H1 (cell line): ENCODE results near the gene LTF. TPM values are rescaled to one million over a fixed set of nuclear protein-coding genes. Genes with fewer than 3 reads are reported as not detected.

Source experiments
- CTCF ChIA-PET: fragments of 300-600 bp; sonication (Branson Sonifier 250); formaldehyde crosslinking; loops from one replicate; lab custom pipeline; 2021; ENCODE audit not compliant: partially characterized antibody; lab: Charles Lee
- POLR2A ChIA-PET: fragments of 300-600 bp; sonication (Branson Sonifier 250); formaldehyde crosslinking; loops from one replicate; lab custom pipeline; 2021; ENCODE audit warnings: inconsistent platforms; ENCODE audit not compliant: partially characterized antibody; lab: Charles Lee
- DNase-seq, 2 experiments: peaks; one replicate each; pipeline versions ENCODE4 v3.0.0 to v3.0.0-alpha.2; 2010 to 2022; ENCODE audit warnings: low spot score in 2 of 2, low read depth in 1 of 2, mixed read lengths in 1 of 2
- FAIRE-seq: peaks from 2 replicates; lab custom pipeline; 2011; peaks lifted over from hg19 to GRCh38; lab: Jason Lieb, UNC
- H2AFZ ChIP-seq: 2 replicates; pipeline ENCODE4 v1.8.1; 2012; ENCODE audit warnings: low read length, inconsistent platforms
- H2AK5ac ChIP-seq: 2 replicates; pipeline ENCODE4 v1.6.1; 2013; ENCODE audit warnings: low read depth, low read length
- H2BK120ac ChIP-seq: replicated peaks from 2 replicates; pipeline ENCODE3; 2013; ENCODE audit warnings: low read depth, low read length, inconsistent platforms
- H2BK12ac ChIP-seq: 2 replicates; pipeline ENCODE4 v1.6.1; 2013; ENCODE audit warnings: low read depth, low read length
- H2BK15ac ChIP-seq: 2 replicates; pipeline ENCODE4 v1.6.1; 2013; ENCODE audit warnings: low read length
- H2BK20ac ChIP-seq: 2 replicates; pipeline ENCODE4 v1.6.1; 2013; ENCODE audit warnings: low read length
- H2BK5ac ChIP-seq: 2 replicates; pipeline ENCODE4 v1.6.1; 2013; ENCODE audit warnings: low read depth, low read length
- H3K14ac ChIP-seq: 2 replicates; pipeline ENCODE4 v1.6.1; 2013; ENCODE audit warnings: inconsistent platforms; ENCODE audit not compliant: insufficient read length
- H3K18ac ChIP-seq: 2 replicates; pipeline ENCODE4 v1.6.1; 2013; ENCODE audit warnings: low read length; ENCODE audit errors: extremely low read depth
- H3K23ac ChIP-seq: 2 replicates; pipeline ENCODE4 v1.6.1; 2013; ENCODE audit warnings: inconsistent platforms; ENCODE audit not compliant: insufficient read length
- H3K23me2 ChIP-seq: 2 replicates; pipeline ENCODE4 v1.6.1; 2013; ENCODE audit warnings: low read depth, low read length
- H3K27ac ChIP-seq: 2 replicates; pipeline ENCODE4 v1.6.1; 2011; ENCODE audit warnings: low read depth, low read length, inconsistent platforms
- H3K27me3 ChIP-seq, 4 experiments: replicated peaks in 1 of 4; 1 replicate in 1 of 4; 2 replicates in 3 of 4; pipeline versions ENCODE4 v1.6.1 to v1.8.1; 2011 to 2013; ENCODE audit warnings: low read length in 3 of 4, mild to moderate bottlenecking in 3 of 4, inconsistent platforms in 2 of 4, mixed read lengths in 2 of 4, moderate library complexity in 1 of 4; ENCODE audit not compliant: control insufficient read depth in 3 of 4, insufficient read depth in 3 of 4; ENCODE audit errors: extremely low read depth in 1 of 4
- H3K36me3 ChIP-seq, 4 experiments: 2 replicates each; pipeline versions ENCODE4 v1.6.1 to v1.8.1; 2011 to 2013; ENCODE audit warnings: mild to moderate bottlenecking in 4 of 4, low read length in 3 of 4, moderate library complexity in 2 of 4, control low read depth in 1 of 4, inconsistent platforms in 1 of 4; ENCODE audit not compliant: insufficient read depth in 4 of 4, control insufficient read depth in 2 of 4
- H3K4ac ChIP-seq: replicated peaks from 2 replicates; pipeline ENCODE3; 2013; ENCODE audit warnings: low read length, low read depth, mixed read lengths, inconsistent platforms; ENCODE audit not compliant: insufficient read length
- H3K4me1 ChIP-seq, 4 experiments: replicated peaks in 1 of 4; 1 replicate in 1 of 4; 2 replicates in 3 of 4; pipeline versions ENCODE4 v1.6.1 to v1.8.1; 2011 to 2013; ENCODE audit warnings: low read length in 3 of 4, inconsistent platforms in 2 of 4, mixed read lengths in 1 of 4; ENCODE audit not compliant: insufficient read depth in 4 of 4, control insufficient read depth in 3 of 4
- H3K4me2 ChIP-seq, 2 experiments: 2 replicates each; pipeline versions ENCODE4 v1.6.1 to v1.8.1; 2011 to 2013; ENCODE audit warnings: low read depth in 2 of 2, low read length in 2 of 2, control low read depth in 1 of 2, inconsistent platforms in 1 of 2, mild to moderate bottlenecking in 1 of 2; ENCODE audit not compliant: insufficient read depth in 1 of 2
- H3K4me3 ChIP-seq, 4 experiments: fragments of 200-600, 300-600 bp in 1 of 4; sonication (generic), shearing (Covaris generic), sonication (Bioruptor Twin) in 1 of 4; 2 replicates each; pipeline versions ENCODE4 v1.5.1 to v1.8.1; 2011 to 2016; ENCODE audit warnings: low read length in 4 of 4, low read depth in 3 of 4, control low read depth in 2 of 4, inconsistent platforms in 2 of 4, mild to moderate bottlenecking in 2 of 4, mixed read lengths in 1 of 4, moderate library complexity in 1 of 4; ENCODE audit not compliant: insufficient read depth in 2 of 4; ENCODE audit errors: extremely low read depth in 1 of 4
- H3K56ac ChIP-seq: replicated peaks from 2 replicates; pipeline ENCODE3; 2013; ENCODE audit warnings: low read depth, mild to moderate bottlenecking, mixed read lengths, low read length, inconsistent platforms; ENCODE audit not compliant: insufficient read length
- H3K79me1 ChIP-seq: 2 replicates; pipeline ENCODE4 v1.6.1; 2013; ENCODE audit warnings: low read depth, low read length, control low read depth
- H3K79me2 ChIP-seq, 2 experiments: 2 replicates each; pipeline versions ENCODE4 v1.6.1 to v1.8.1; 2012 to 2013; ENCODE audit warnings: low read length in 2 of 2, mild to moderate bottlenecking in 2 of 2, inconsistent platforms in 1 of 2; ENCODE audit not compliant: insufficient read depth in 2 of 2, control insufficient read depth in 1 of 2
- H3K9ac ChIP-seq, 4 experiments: replicated peaks in 1 of 4; 1 replicate in 1 of 4; 2 replicates in 3 of 4; pipeline versions ENCODE4 v1.6.1 to v1.8.1; 2011 to 2013; ENCODE audit warnings: low read depth in 3 of 4, low read length in 3 of 4, control low read depth in 2 of 4, mild to moderate bottlenecking in 2 of 4, moderate library complexity in 2 of 4, inconsistent platforms in 1 of 4; ENCODE audit errors: extremely low read depth in 1 of 4
- H3K9me3 ChIP-seq, 2 experiments: 2 replicates each; pipeline versions ENCODE4 v1.6.1 to v1.8.1; 2012 to 2013; ENCODE audit warnings: mild to moderate bottlenecking in 2 of 2, moderate library complexity in 2 of 2, control low read depth in 1 of 2, inconsistent platforms in 1 of 2, low read depth in 1 of 2, low read length in 1 of 2, mixed read lengths in 1 of 2; ENCODE audit not compliant: insufficient read depth in 2 of 2
- H4K20me1 ChIP-seq, 2 experiments: replicated peaks in 1 of 2; 2 replicates each; pipeline versions ENCODE3 to v1.8.1; 2011 to 2013; ENCODE audit warnings: inconsistent platforms in 2 of 2, low read length in 2 of 2, mild to moderate bottlenecking in 1 of 2; ENCODE audit not compliant: insufficient read depth in 2 of 2, control insufficient read depth in 1 of 2
- H4K5ac ChIP-seq: 2 replicates; pipeline ENCODE4 v1.6.1; 2013; ENCODE audit warnings: low read length, low read depth, mixed read lengths, inconsistent platforms; ENCODE audit not compliant: insufficient read length
- H4K8ac ChIP-seq: 2 replicates; pipeline ENCODE4 v1.8.0; 2013; ENCODE audit warnings: mild to moderate bottlenecking, moderate library complexity, low read length, inconsistent platforms; ENCODE audit not compliant: insufficient read depth; ENCODE audit errors: extremely low read depth
- H4K91ac ChIP-seq: replicated peaks from 2 replicates; pipeline ENCODE3; 2013; ENCODE audit warnings: low read length, mixed read lengths, inconsistent platforms; ENCODE audit not compliant: insufficient read length
- ATF2 ChIP-seq: IDR thresholded peaks from 2 replicates; pipeline ENCODE4 v1.6.1; 2012; ENCODE audit warnings: low read length, inconsistent platforms
- CBX8 ChIP-seq: fragments of 300-800, 300-1000 bp; sonication (generic); IDR thresholded peaks from 2 replicates; pipeline ENCODE4 v1.7.1; 2016; ENCODE audit warnings: low read depth, low read length, borderline replicate concordance
- JUND ChIP-seq: IDR thresholded peaks from 2 replicates; pipeline ENCODE4 v1.6.1; 2011; ENCODE audit warnings: mild to moderate bottlenecking, improper control_type of control experiment, low read length
- NANOG ChIP-seq: IDR thresholded peaks from 2 replicates; pipeline ENCODE4 v1.6.1; 2011; ENCODE audit warnings: low read length, low read depth, mild to moderate bottlenecking, inconsistent platforms; ENCODE audit not compliant: insufficient read depth, poor library complexity, severe bottlenecking
- RNF2 ChIP-seq: fragments of 200-900, 300-1000 bp; sonication (generic); IDR thresholded peaks from 2 replicates; pipeline ENCODE4 v1.7.1; 2016; ENCODE audit warnings: borderline replicate concordance, low read depth, mild to moderate bottlenecking, antibody characterized with exemption, low read length; ENCODE audit not compliant: poor library complexity, severe bottlenecking; ENCODE audit errors: missing control alignments
- SAP30 ChIP-seq: fragments of 300-600 bp; sonication (generic); IDR thresholded peaks from 2 replicates; pipeline ENCODE4 v1.7.1; 2012; ENCODE audit warnings: low read length, moderate library complexity, mild to moderate bottlenecking, inconsistent platforms; ENCODE audit not compliant: insufficient read depth, insufficient replicate concordance
- SIRT6 ChIP-seq: IDR thresholded peaks from one replicate; pipeline ENCODE4 v1.7.1; 2012; ENCODE audit warnings: low read length, inconsistent platforms
- SIX5 ChIP-seq: IDR thresholded peaks from 2 replicates; pipeline ENCODE4 v1.6.1; 2011; ENCODE audit warnings: mild to moderate bottlenecking, low read depth, low read length
- TBP ChIP-seq: IDR thresholded peaks from 2 replicates; pipeline ENCODE4 v1.6.1; 2011; ENCODE audit warnings: low read depth, low read length, improper control_type of control experiment
- TEAD4 ChIP-seq: IDR thresholded peaks from 2 replicates; pipeline ENCODE4 v1.6.1; 2012; ENCODE audit warnings: low read depth, low read length, inconsistent platforms, mixed read lengths
- whole genome bisulfite sequencing, 2 experiments: shearing (Covaris generic) in 1 of 2; methylation state at CpG; one replicate each; pipeline versions ENCODE4 v1.1.6 to v1.1.7; 2013 to 2015; ENCODE audit warnings: low lambda C conversion rate in 2 of 2, mixed read lengths in 2 of 2, inconsistent platforms in 1 of 2, low coverage in 1 of 2, missing lambda C conversion rate in 1 of 2; ENCODE audit not compliant: insufficient replicate concordance in 2 of 2, insufficient coverage in 1 of 2, insufficient read length in 1 of 2; ENCODE audit errors: extremely low coverage in 1 of 2, missing lambda C conversion rate in 1 of 2; 5-methylcytosine and 5-hydroxymethylcytosine counted together
- polyA plus RNA-seq, 7 experiments: library from polyadenylated mRNA; depleted of rRNA in 3 of 7; stranded (reverse) in 5 of 7; unstranded in 2 of 7; fragments of >200 nt in 5 of 7; fragments of 200-250 nt in 2 of 7; gene quantifications; 1 replicate in 5 of 7; 2 replicates in 1 of 7; 4 replicates in 1 of 7; pipeline versions ENCODE4 v1.2.1 to v1.2.3, GENCODE V29; 2011 to 2013; ENCODE audit warnings: missing spikeins in 2 of 7, mixed read lengths in 2 of 7
- total RNA-seq: library from RNA; stranded (reverse); fragmentation: NEBNext Ultra II Directional; extraction: Animal tissue kit (Norgen Biotek cat#: 25700); gene quantifications from 2 replicates; pipeline ENCODE4 v1.2.1, GENCODE V29; 2021

LTF gene
- total and polyA plus RNA-seq, 2 of the 8 experiments (the other 6 are each of a cell fraction or from before 2014, with no cell fraction given) = 0.23 to 0.99 TPM

- Histone ChIP-seq H3K27me3 (no peaks in the 10 kb centered on the region; a peak in 2 of 7 replicates), H3K4me2 (no peak overlapping the region), H2AFZ (no peak overlapping the region), H3K4ac (no peak overlapping the region), H3K18ac (no peak overlapping the region), H2BK15ac (no peak overlapping the region), H3K23me2 (no peaks in the 10 kb centered on the region), H3K36me3 (no peaks in the 10 kb centered on the region), H2BK120ac (no peak overlapping the region), H4K91ac (no peak overlapping the region), H3K9me3 (no peaks in the 10 kb centered on the region), H2BK12ac (no peak overlapping the region; the same call in 1 of the 2 replicates), H3K27ac (no peak overlapping the region), H2BK5ac (no peak overlapping the region), H3K79me2 (no peaks in the 10 kb centered on the region), H3K23ac (no peak overlapping the region), H4K5ac (no peak overlapping the region), H4K20me1 (no peaks in the 10 kb centered on the region), H3K9ac (no peak overlapping the region), H3K14ac (no peak overlapping the region), H4K8ac (no peak overlapping the region), H2BK20ac (peak overlapping the region; percentile 40; the same call in 1 of the 2 replicates), H3K56ac (no peak overlapping the region), H3K4me1 (peaks cover 5 to 17% (median 9%) of the 10 kb centered on the region in 4 experiments), H2AK5ac (no peak overlapping the region), H3K4me3 (no peak overlapping the region), H3K79me1 (no peaks in the 10 kb centered on the region)
- ChIA-PET POLR2A (interaction anchor here (0.9 to 1.2 kb wide), 2 partner anchors 9 to 129 kb away, joined by 3 read pairs; no protein-coding TSS in a partner anchor), CTCF (interaction anchor here (0.9 to 7.9 kb wide), 5 partner anchors 9 to 192 kb away, joined by 3 to 63 read pairs (median 4); no protein-coding TSS in a partner anchor)
- DNase-seq (peak in 1 of 2 experiments; percentile 30), FAIRE-seq (no peak)
- WGBS, 2 experiments = 89% methylated on average over 7 of the region's 7 CpGs; no CpG with 5 or more reads in 1 of the 2 experiments
- no peak for TF ChIP-seq TEAD4
- no peak for TF ChIP-seq TBP
- no peak for TF ChIP-seq SIRT6
- no peak for TF ChIP-seq CBX8
- no peak for TF ChIP-seq ATF2
- TF ChIP-seq RNF2 = no peak
- TF ChIP-seq SIX5 = no peak
- TF ChIP-seq NANOG = no peak
- no peak for TF ChIP-seq JUND
- TF ChIP-seq SAP30 = no peak
These were observed 38.6 kb upstream of the LTF start for GRCh38 chr3:46503200-46503874.
